Femur (tissue), 1 donor: ENCODE data around the gene SP110.
"Not testable (repeated sequence)": the region's sequence is repeated elsewhere in the genome, so short reads cannot be mapped to it uniquely, and the experiment has no call there.

Source experiments
- DNase-seq: peaks from one replicate; pipeline ENCODE4 v3.0.0-alpha.2; 2017

SP110 gene

GRCh38 chr2:230219419-230220331 is at the start of gene SP110:
SP110 (minus strand) TSS chr2:230219984; CDS start chr2:230216927, 3,057 bp downstream.
- DNase-seq, result peak; percentile 92

DNA sequence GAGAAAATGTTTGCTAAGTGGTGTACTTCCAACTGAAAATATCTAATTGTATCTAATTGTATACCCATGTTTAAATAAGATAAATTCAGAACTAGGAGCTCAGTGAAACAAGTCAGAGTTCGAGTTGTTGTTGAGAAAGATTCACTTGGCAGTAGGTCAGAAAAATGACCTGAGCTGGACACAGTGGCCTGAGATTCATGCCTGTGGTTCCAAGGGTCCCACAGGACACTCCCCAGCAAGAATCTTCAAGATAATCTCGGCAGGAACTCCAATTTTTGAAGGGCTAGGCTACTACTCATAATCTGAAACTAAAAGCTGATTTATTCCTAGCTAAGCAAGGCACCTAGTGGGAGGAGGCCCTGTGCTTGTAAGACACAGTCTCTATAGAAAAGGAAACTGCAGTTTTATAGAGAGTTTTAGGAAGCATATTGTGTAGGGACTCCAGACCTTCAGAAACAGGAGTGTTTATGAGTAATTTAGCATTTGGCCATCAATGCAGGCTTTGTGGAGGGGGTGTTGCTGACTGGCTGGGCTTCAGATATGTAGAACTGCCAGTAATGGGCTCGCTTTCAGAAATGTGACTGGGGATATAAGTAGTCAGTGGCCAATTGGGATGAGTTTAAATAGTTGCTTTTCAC is 48.9 kb upstream of the SP110 start:
- no peak for DNase-seq

GRCh38 chr2:230267556-230267955 is 47.8 kb upstream of the SP110 start:
- no peak for DNase-seq

- no peak for DNase-seq
These were observed 47.3 kb upstream of the SP110 start for GRCh38 chr2:230267059-230267458.

GRCh38 chr2:230266638-230267037 is 46.9 kb upstream of the SP110 start:
- DNase-seq, result no peak

- DNase-seq, result not testable (repeated sequence)
These were observed 45.2 kb upstream of the SP110 start for GRCh38 chr2:230264945-230265344.

- DNase-seq, result no peak
These were observed 42.5 kb upstream of the SP110 start for GRCh38 chr2:230262246-230262645.

DNA sequence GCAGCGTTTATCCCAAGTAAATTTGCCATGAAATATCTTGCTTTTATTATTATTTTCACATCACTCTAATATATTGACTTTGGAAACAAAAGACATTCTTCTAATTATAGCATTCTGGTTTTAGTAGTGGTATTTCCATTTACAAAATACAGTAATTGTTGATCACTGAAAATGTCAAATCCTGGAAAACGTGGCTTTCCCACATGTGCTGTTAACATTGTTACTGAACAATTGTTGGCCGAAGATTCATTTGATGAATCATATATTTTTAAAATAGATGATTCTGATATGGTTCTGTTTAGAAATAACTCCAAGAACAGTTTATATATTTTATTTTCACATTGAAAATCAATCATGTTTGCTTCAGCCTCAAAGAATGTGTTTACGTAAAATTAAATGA is 38.7 kb upstream of the SP110 start:
- DNase-seq, result no peak

DNA sequence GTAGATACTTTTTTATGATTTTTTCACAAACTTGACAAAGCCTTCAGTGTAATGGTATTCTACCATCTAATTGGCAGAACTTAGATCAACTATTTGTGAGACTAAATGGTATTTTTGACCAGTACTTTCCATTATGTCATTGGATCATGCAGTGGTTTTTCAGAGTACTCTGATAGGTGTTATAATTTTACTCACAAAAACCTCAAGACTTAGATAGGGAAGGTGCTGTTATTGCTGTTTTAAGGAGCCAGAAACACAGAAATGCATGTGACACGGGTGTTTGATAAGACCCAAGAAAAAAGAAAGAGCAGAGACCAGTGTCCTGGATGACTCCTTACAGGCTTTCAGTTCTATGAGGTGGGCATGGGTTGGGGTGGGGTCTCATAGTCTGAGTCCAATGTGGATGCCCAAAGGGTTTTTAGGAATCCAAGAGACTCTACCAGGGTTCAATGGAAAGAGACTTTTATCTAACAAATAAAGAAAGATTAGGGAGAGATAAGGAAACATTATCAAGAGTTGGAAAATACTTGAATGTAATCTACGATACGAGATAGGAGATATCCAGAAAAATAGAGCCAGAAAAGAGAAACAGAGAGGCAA is 37.0 kb upstream of the SP110 start:
- DNase-seq, result no peak

GRCh38 chr2:230254152-230254881 is 34.5 kb upstream of the SP110 start:
- DNase-seq, result no peak

DNA sequence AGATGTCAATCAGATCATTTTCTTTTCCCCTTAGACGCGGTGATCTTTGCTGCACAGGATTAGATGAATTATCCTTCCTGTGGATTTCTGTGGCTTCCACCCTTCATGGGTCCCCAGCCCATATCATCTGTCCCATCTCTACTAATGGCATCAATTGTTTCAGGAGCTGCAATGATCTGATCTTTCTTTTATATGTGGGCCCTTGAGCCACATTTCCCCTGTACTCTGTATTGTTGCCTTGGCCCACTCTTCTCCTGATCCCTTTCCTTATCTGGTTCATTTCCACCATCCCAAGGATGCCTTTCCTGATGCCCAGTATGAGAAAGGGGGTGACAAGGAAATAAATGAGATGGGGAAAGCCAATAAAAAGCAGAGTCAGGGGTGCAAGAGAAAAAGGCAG is 30.4 kb upstream of the SP110 start:
- no peak for DNase-seq

DNA sequence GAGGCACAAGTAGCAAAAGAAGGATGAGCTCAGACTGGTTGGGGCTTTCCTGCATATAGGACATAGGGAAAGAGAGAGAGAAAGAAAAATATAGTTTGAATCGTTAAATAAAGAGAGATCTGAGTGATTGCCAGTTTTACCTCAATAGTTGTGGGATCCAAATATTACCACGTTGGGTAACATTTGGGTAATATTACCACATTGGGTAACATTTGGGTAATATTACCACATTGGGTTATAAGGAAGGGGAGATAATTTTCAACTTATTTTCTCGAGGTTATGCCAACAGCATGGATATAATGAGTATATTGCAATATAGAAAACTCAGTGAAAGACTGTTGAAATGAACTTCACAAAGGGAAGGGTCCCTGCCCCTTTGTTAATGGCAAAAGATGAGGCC is 26.4 kb upstream of the SP110 start:
- no peak for DNase-seq

- no peak for DNase-seq
These were observed 24.4 kb upstream of the SP110 start for GRCh38 chr2:230244211-230244610.

- no peak for DNase-seq
These were observed 15.1 kb upstream of the SP110 start for GRCh38 chr2:230234845-230235244.

GRCh38 chr2:230234122-230234722 is 14.4 kb upstream of the SP110 start:
- DNase-seq, result no peak

DNA sequence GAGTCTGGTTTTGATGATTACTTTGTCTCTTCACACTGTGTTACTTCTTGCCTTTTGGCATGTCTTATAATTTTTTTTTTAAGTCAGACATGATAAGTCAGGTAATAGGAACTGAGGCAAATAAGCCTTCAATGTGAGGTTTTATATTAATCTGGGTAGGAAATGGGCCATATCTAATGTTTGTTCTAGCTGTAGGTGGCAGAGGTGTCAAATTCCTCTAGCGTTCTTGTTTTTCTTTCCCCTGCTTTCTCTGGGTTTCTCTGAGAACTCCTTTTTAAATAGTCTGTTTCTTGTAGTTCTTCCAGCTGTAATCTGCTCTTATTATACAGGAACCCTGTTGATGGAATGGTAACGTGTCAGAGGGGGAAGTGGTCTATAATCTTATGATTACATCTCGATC is 11.5 kb upstream of the SP110 start:
- no peak for DNase-seq

DNA sequence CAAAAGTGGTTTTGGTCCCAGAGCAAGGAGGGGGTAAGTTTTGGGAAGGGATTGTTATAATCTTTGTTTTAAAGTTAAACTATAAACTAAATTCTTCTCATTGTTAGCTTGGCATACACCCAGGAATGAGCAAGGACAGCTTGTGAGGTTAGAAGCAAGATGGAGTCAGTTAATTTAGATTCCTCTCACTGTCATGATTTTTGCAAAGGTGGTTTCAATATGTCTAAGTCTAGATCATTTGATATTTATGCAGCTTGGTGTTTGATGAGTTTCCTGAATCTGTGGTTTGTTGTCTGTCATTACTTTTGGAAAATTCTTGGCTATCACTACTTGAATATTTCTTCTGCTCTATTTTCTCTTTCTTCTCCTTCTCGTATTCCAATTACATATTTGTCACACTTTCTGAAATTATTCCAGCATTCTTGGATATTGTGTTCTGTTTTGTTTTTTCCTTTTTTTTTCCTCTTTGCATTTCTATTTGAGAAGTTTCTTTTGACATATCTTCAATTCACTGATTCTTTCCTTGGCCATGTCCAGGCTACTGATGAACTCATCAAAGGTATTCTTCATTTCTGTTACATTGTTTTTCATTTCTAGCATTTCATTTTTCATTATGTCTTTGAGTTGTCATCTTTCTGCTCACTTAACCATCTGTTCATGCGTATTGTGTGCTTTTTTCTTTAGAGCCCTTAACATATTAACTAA is 10.9 kb upstream of the SP110 start:
- no peak for DNase-seq

GRCh38 chr2:230230087-230230486 is 10.3 kb upstream of the SP110 start:
- DNase-seq, result no peak

DNA sequence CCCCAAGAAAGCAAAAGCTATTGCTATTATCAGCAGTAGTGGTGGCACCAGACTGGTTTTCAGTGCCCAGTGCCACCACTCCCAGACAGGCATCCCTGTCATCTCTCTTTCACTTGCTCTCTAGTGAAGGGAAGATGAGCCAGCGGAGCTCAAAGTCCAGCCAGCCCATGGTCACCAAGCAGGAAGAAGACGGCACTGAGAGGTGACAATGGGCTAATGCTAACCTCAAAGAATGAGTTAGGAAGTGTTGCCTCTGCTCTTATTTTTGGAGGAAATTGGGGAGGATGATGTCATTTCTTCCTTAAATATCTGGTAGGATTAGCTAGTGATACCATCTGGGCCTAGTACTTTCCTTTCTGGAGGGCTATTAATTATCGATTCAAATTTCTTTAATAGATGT is 7.4 kb upstream of the SP110 start:
- DNase-seq, result no peak

- no peak for DNase-seq
These were observed 6.3 kb upstream of the SP110 start for GRCh38 chr2:230226051-230226551.

DNA sequence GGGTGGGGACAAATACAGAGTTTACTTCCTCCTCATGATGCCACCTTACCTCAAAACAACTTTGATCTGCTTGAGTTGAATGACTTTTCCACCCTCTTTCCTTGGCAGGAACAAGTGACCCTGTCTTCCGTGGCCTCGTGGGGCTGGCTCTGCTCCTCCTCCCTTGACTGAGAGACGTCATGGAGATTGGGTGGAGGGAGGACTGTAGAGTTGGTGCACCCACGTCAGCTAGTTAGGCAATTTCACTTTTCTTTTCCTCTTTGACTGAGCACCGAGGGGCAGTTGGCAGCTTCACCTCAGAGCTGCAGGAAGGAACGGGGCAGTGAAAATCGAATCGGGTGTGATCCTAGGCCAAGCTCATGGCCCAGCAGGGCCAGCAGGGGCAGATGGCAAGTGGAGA is 5.7 kb upstream of the SP110 start, which contains the start of gene SP140:
Gene SP140 (plus strand): TSS at position 251 of the 400 bp plus-strand sequence. CDS start 109 bp downstream, at position 360.
- peak; percentile 27 for DNase-seq

- DNase-seq, result no peak
These were observed 4.7 kb upstream of the SP110 start for GRCh38 chr2:230224458-230224857.
